Activated CD4-positive, alpha-beta T cell treated with anti-CD3 and anti-CD28 coated beads, Interleukin-2, amount 10 ng/mL, durations not matched to agents 7 days and 5 days (primary cell): Measurements from ENCODE around the gene GPBAR1. TPM values are rescaled to one million over a fixed set of nuclear protein-coding genes. Genes with fewer than 3 reads are reported as not detected.

Source experiments
- CTCF ChIA-PET: fragments of 350-600 bp; sonication (Branson Sonifier 250); formaldehyde crosslinking; loops from one replicate; lab custom pipeline; 2021; ENCODE audit warnings: antibody characterized with exemption; lab: Charles Lee
- POLR2A ChIA-PET: fragments of 350-600 bp; sonication (Branson Sonifier 250); formaldehyde crosslinking; loops from one replicate; lab custom pipeline; 2021; ENCODE audit warnings: antibody characterized with exemption; lab: Charles Lee
- DNase-seq: peaks from one replicate; pipeline ENCODE4 v3.0.0-alpha.2; 2020
- H3K27ac Mint-ChIP-seq: one replicate; pipeline ENCODE4 v1.8.0; 2021; ENCODE audit warnings: mild to moderate bottlenecking, moderate library complexity, mixed read lengths
- H3K27me3 Mint-ChIP-seq: one replicate; pipeline ENCODE4 v1.8.0; 2021; ENCODE audit warnings: mixed read lengths
- H3K36me3 Mint-ChIP-seq: one replicate; pipeline ENCODE4 v1.8.0; 2021; ENCODE audit warnings: low read depth, mixed read lengths
- H3K4me1 Mint-ChIP-seq: one replicate; pipeline ENCODE4 v1.8.0; 2021; ENCODE audit warnings: mixed read lengths
- H3K4me3 Mint-ChIP-seq: one replicate; pipeline ENCODE4 v1.8.0; 2021; ENCODE audit warnings: mild to moderate bottlenecking, moderate library complexity, mixed read lengths
- H3K9me3 Mint-ChIP-seq: one replicate; pipeline ENCODE4 v1.8.0; 2021; ENCODE audit warnings: mixed read lengths
- total RNA-seq, 2 experiments: library from RNA; stranded (reverse); gene quantifications; one replicate each; pipeline ENCODE4 v1.2.3, GENCODE V29; 2021

Gene GPBAR1
- total RNA-seq, 2 experiments from 2014 or later, result 1.0 to 1.2 TPM

DNA sequence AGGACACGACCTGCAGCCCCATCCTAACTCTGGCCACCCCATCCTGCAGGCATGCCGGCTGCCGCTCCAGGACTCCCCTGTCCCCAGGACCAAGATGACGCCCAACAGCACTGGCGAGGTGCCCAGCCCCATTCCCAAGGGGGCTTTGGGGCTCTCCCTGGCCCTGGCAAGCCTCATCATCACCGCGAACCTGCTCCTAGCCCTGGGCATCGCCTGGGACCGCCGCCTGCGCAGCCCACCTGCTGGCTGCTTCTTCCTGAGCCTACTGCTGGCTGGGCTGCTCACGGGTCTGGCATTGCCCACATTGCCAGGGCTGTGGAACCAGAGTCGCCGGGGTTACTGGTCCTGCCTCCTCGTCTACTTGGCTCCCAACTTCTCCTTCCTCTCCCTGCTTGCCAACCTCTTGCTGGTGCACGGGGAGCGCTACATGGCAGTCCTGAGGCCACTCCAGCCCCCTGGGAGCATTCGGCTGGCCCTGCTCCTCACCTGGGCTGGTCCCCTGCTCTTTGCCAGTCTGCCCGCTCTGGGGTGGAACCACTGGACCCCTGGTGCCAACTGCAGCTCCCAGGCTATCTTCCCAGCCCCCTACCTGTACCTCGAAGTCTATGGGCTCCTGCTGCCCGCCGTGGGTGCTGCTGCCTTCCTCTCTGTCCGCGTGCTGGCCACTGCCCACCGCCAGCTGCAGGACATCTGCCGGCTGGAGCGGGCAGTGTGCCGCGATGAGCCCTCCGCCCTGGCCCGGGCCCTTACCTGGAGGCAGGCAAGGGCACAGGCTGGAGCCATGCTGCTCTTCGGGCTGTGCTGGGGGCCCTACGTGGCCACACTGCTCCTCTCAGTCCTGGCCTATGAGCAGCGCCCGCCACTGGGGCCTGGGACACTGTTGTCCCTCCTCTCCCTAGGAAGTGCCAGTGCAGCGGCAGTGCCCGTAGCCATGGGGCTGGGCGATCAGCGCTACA lies 2.1 kb downstream of the GPBAR1 start:
- H3K27ac Mint-ChIP-seq, result no peak overlapping the region
- no peaks in the 10 kb centered on the region for H3K27me3 Mint-ChIP-seq
- H3K36me3 Mint-ChIP-seq, result peaks cover 15% of the 10 kb centered on the region
- no peak for DNase-seq
- H3K9me3 Mint-ChIP-seq, result no peaks in the 10 kb centered on the region
- POLR2A ChIA-PET, result no interaction called here
- H3K4me1 Mint-ChIP-seq, result peaks cover 36% of the 10 kb centered on the region
- CTCF ChIA-PET, result interaction anchor here (0.7 to 4.7 kb wide), 3 partner anchors 9 to 448 kb away, joined by 3 to 30 read pairs (median 5); partner anchors contain the start of genes AAMP, PNKD and TTLL4
- H3K4me3 Mint-ChIP-seq, result no peak overlapping the region

GRCh38 chr2:218263817-218264641 lies 3.2 kb downstream of the GPBAR1 start:
- POLR2A ChIA-PET, result no interaction called here

GRCh38 chr2:218264773-218265561 lies 4.2 kb downstream of the GPBAR1 start:
- H3K36me3 Mint-ChIP-seq, result peaks cover 15% of the 10 kb centered on the region
- no peaks in the 10 kb centered on the region for H3K27me3 Mint-ChIP-seq
- no peak overlapping the region for H3K4me3 Mint-ChIP-seq
- ChIA-PET POLR2A (no interaction called here), CTCF (interaction anchor here (1.1 kb wide), 1 partner anchor 8 kb away, joined by 3 read pairs; no protein-coding TSS in a partner anchor)
- H3K27ac Mint-ChIP-seq, result peak overlapping the region; percentile 86
- DNase-seq, result no peak
- no peaks in the 10 kb centered on the region for H3K9me3 Mint-ChIP-seq
- H3K4me1 Mint-ChIP-seq, result peaks cover 34% of the 10 kb centered on the region

More at GRCh38 chr2:218263817-218264641, 3.2 kb downstream of the GPBAR1 start:
- H3K4me1 Mint-ChIP-seq, result peaks cover 34% of the 10 kb centered on the region
- H3K36me3 Mint-ChIP-seq, result peaks cover 15% of the 10 kb centered on the region
- DNase-seq, result peak; percentile 45
- no peak overlapping the region for H3K4me3 Mint-ChIP-seq
- CTCF ChIA-PET, result interaction anchor here (0.7 kb wide), 1 partner anchor 42 kb away, joined by 3 read pairs; no protein-coding TSS in a partner anchor
- no peaks in the 10 kb centered on the region for H3K27me3 Mint-ChIP-seq
- no peaks in the 10 kb centered on the region for H3K9me3 Mint-ChIP-seq
- H3K27ac Mint-ChIP-seq, result peak overlapping the region; percentile 86

GRCh38 chr2:218265626-218266025 lies 4.8 kb downstream of the GPBAR1 start:
- Mint-ChIP-seq H3K4me3 (no peak overlapping the region), H3K4me1 (peaks cover 34% of the 10 kb centered on the region), H3K9me3 (no peaks in the 10 kb centered on the region), H3K27ac (no peak overlapping the region), H3K36me3 (peaks cover 15% of the 10 kb centered on the region), H3K27me3 (no peaks in the 10 kb centered on the region)
- ChIA-PET CTCF (interaction anchor here (0.6 to 2.0 kb wide), 4 partner anchors 8 to 50 kb away, joined by 3 to 9 read pairs (median 4); no protein-coding TSS in a partner anchor), POLR2A (no interaction called here)
- no peak for DNase-seq

GRCh38 chr2:218266316-218266979 lies 5.6 kb downstream of the GPBAR1 start:
- Mint-ChIP-seq H3K36me3 (peaks cover 15% of the 10 kb centered on the region), H3K27me3 (no peaks in the 10 kb centered on the region), H3K27ac (peak overlapping the region; percentile 27), H3K4me3 (no peak overlapping the region), H3K9me3 (no peaks in the 10 kb centered on the region), H3K4me1 (peaks cover 40% of the 10 kb centered on the region)
- ChIA-PET CTCF (interaction anchor here (0.6 to 2.0 kb wide), 5 partner anchors 9 to 130 kb away, joined by 3 to 9 read pairs (median 4); no protein-coding TSS in a partner anchor), POLR2A (no interaction called here)
- no peak for DNase-seq

DNA sequence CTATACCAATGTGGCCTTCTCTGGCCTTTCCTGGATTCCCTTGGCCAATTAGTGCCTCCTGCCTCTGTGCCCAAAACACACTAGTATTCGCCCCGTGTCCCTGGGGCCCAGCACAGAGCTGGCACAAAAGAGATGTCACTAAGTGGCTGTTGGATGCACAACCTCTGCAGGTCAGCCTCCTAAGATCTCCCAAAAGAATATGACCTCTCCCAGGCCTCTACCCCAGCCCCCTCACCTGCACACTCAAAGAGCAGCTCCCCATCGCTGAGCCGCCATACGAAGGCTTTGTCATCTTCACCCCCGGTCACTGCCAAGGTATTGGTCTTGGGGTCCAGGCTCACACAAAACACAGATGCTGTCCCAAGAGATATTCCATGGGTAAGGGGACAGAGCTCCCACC lies 6.4 kb downstream of the GPBAR1 start:
- peaks cover 15% of the 10 kb centered on the region for H3K36me3 Mint-ChIP-seq
- peak overlapping the region; percentile 27 for H3K27ac Mint-ChIP-seq
- CTCF ChIA-PET, result interaction anchor here (0.5 to 2.0 kb wide), 4 partner anchors 13 to 129 kb away, joined by 3 to 9 read pairs (median 4); no protein-coding TSS in a partner anchor

GRCh38 chr2:218269900-218270720 lies 9.3 kb downstream of the GPBAR1 start, which contains the start of the genes AAMP and PNKD:
AAMP (minus strand) TSS chr2:218270137; CDS start chr2:218270086, 51 bp downstream.
PNKD (plus strand) TSS chr2:218270519; CDS start chr2:218270536, 17 bp downstream.
- CTCF ChIA-PET, result interaction anchor here (0.5 to 7.5 kb wide), 14 partner anchors 9 to 126 kb away, joined by 3 to 113 read pairs (median 4); partner anchors contain the start of genes CATIP, GPBAR1 and TMBIM1
- peak within 1 kb of the TSS; percentile 88 for H3K4me3 Mint-ChIP-seq
- no peaks in the 10 kb centered on the region for H3K9me3 Mint-ChIP-seq
- H3K27ac Mint-ChIP-seq, result peak within 1 kb of the TSS; percentile 92
- peaks cover 47% of the 10 kb centered on the region for H3K4me1 Mint-ChIP-seq
- POLR2A ChIA-PET, result interaction anchor here (0.6 to 1.0 kb wide), 4 partner anchors 16 to 81 kb away, joined by 3 to 5 read pairs (median 4); no protein-coding TSS in a partner anchor
- DNase-seq, result peak; percentile 100
- H3K27me3 Mint-ChIP-seq, result no peaks in the 10 kb centered on the region
- peaks cover 26% of the 10 kb centered on the region for H3K36me3 Mint-ChIP-seq

More for the DNA sequence above, 6.4 kb downstream of the GPBAR1 start:
- Mint-ChIP-seq H3K9me3 (no peaks in the 10 kb centered on the region), H3K4me3 (no peak overlapping the region), H3K27me3 (no peaks in the 10 kb centered on the region), H3K4me1 (peaks cover 48% of the 10 kb centered on the region)
- POLR2A ChIA-PET, result no interaction called here
- no peak for DNase-seq

GRCh38 chr2:218270721-218271486 lies 10.1 kb downstream of the GPBAR1 start:
- H3K9me3 Mint-ChIP-seq, result no peaks in the 10 kb centered on the region
- H3K27ac Mint-ChIP-seq, result peak overlapping the region; percentile 92
- CTCF ChIA-PET, result interaction anchor here (0.6 to 7.5 kb wide), 17 partner anchors 10 to 183 kb away, joined by 3 to 113 read pairs (median 4); partner anchors contain the start of genes CATIP, GPBAR1 and TMBIM1
- peak overlapping the region; percentile 88 for H3K4me3 Mint-ChIP-seq
- DNase-seq, result no peak
- H3K27me3 Mint-ChIP-seq, result no peaks in the 10 kb centered on the region
- POLR2A ChIA-PET, result interaction anchor here (0.6 to 1.0 kb wide), 4 partner anchors 16 to 82 kb away, joined by 3 to 5 read pairs (median 4); no protein-coding TSS in a partner anchor
- peaks cover 26% of the 10 kb centered on the region for H3K36me3 Mint-ChIP-seq
- H3K4me1 Mint-ChIP-seq, result peaks cover 43% of the 10 kb centered on the region

GRCh38 chr2:218271487-218271797 lies 10.6 kb downstream of the GPBAR1 start:
- ChIA-PET POLR2A (interaction anchor here (0.6 kb wide), 1 partner anchor 35 kb away, joined by 3 read pairs; no protein-coding TSS in a partner anchor), CTCF (interaction anchor here (0.6 to 7.5 kb wide), 14 partner anchors 11 to 183 kb away, joined by 3 to 113 read pairs (median 4); partner anchors contain the start of genes CATIP, GPBAR1 and TMBIM1)
- Mint-ChIP-seq H3K4me1 (peaks cover 42% of the 10 kb centered on the region), H3K27me3 (no peaks in the 10 kb centered on the region), H3K9me3 (no peaks in the 10 kb centered on the region), H3K36me3 (peaks cover 30% of the 10 kb centered on the region), H3K27ac (peak overlapping the region; percentile 92), H3K4me3 (peak overlapping the region; percentile 88)
- no peak for DNase-seq
